GM12878 (cell line): ENCODE data around the gene ADCY10. TPM values are rescaled to one million over a fixed set of nuclear protein-coding genes. Genes with fewer than 3 reads are reported as not detected.

ENCODE experiments used
- ATF2 ChIP-seq: IDR thresholded peaks from 2 replicates; pipeline ENCODE4 v1.6.1; 2012; ENCODE audit warnings: low read length, inconsistent platforms
- BCLAF1 ChIP-seq: fragments of 450-650 bp; IDR thresholded peaks from 2 replicates; pipeline ENCODE4 v1.6.1; 2017; ENCODE audit warnings: antibody characterized with exemption, mild to moderate bottlenecking, moderate library complexity
- BMI1 ChIP-seq: fragments of 450-650 bp; IDR thresholded peaks from 2 replicates; pipeline ENCODE4 v1.6.1; 2016; ENCODE audit warnings: mild to moderate bottlenecking, moderate library complexity, borderline replicate concordance
- CEBPZ ChIP-seq: fragments of 150-350 bp; IDR thresholded peaks from 2 replicates; pipeline ENCODE4 v1.6.1; 2016; ENCODE audit warnings: low read depth, low read length
- EZH2 ChIP-seq: IDR thresholded peaks from 2 replicates; pipeline ENCODE4 v1.6.1; 2012; ENCODE audit warnings: low read depth, mild to moderate bottlenecking, control low read depth, inconsistent platforms, low read length, borderline replicate concordance; ENCODE audit not compliant: control insufficient read depth
- HDAC6 ChIP-seq: fragments of 200-600 bp; sonication (generic); IDR thresholded peaks from one replicate; pipeline ENCODE4 v1.8.0; 2017; ENCODE audit warnings: antibody characterized with exemption; ENCODE audit not compliant: unreplicated experiment
- JUNB ChIP-seq: IDR thresholded peaks from 2 replicates; pipeline ENCODE4 v1.6.1; 2016; ENCODE audit warnings: antibody characterized with exemption, mild to moderate bottlenecking
- NKRF ChIP-seq: fragments of 450-650 bp; conservative IDR thresholded peaks from 2 replicates; pipeline ENCODE4 v1.6.1; 2017; ENCODE audit warnings: mild to moderate bottlenecking, moderate library complexity
- NR2F1 ChIP-seq: fragments of 450-650 bp; conservative IDR thresholded peaks from 2 replicates; pipeline ENCODE4 v1.6.1; 2017; ENCODE audit warnings: mild to moderate bottlenecking
- PAX8 ChIP-seq: fragments of 450-650 bp; IDR thresholded peaks from 2 replicates; pipeline ENCODE4 v1.6.1; 2017; ENCODE audit warnings: mild to moderate bottlenecking, moderate library complexity
- RAD21 ChIP-seq: IDR thresholded peaks from 2 replicates; pipeline ENCODE4 v1.6.1; 2011; ENCODE audit warnings: mild to moderate bottlenecking, low read depth, low read length, moderate library complexity; ENCODE audit not compliant: insufficient read depth
- RELA ChIP-seq: fragments of 450-650 bp; IDR thresholded peaks from 2 replicates; pipeline ENCODE4 v1.8.0; 2014; ENCODE audit warnings: borderline replicate concordance; ENCODE audit not compliant: partially characterized antibody
- RUNX3 ChIP-seq: IDR thresholded peaks from 2 replicates; pipeline ENCODE4 v1.6.1; 2012; ENCODE audit warnings: low read length, inconsistent platforms
- TAF1 ChIP-seq: IDR thresholded peaks from 2 replicates; pipeline ENCODE4 v1.6.1; 2011; ENCODE audit warnings: mild to moderate bottlenecking, low read depth, low read length, borderline replicate concordance
- ZBTB33 ChIP-seq: fragments of 450-650 bp; IDR thresholded peaks from 2 replicates; pipeline ENCODE4 v1.6.1; 2017; ENCODE audit warnings: mild to moderate bottlenecking
- polyA plus RNA-seq, 11 experiments: library from polyadenylated mRNA; depleted of rRNA in 4 of 11; unstranded in 6 of 11; stranded (reverse) in 5 of 11; fragments of >200 nt; fragmentation: Nextera tagmentation in 4 of 11; fragmentation: Illumina TruSeq in 1 of 11; extraction: Ambion mirVana in 4 of 11; extraction: Trizol in 1 of 11; gene quantifications; 1 replicate in 1 of 11; 2 replicates in 10 of 11; pipeline versions ENCODE4 v1.2.1 to v1.2.3, GENCODE V29; 2011 to 2016; ENCODE audit warnings: inconsistent platforms in 2 of 11, missing spikeins in 2 of 11, low read depth in 1 of 11
- total RNA-seq, 4 experiments: library from RNA; depleted of rRNA in 3 of 4; stranded (reverse); fragments of >200 nt in 3 of 4; fragmentation: Illumina TruSeq in 1 of 4; extraction: Trizol in 1 of 4; gene quantifications; 2 replicates each; pipeline versions ENCODE4 v1.2.1 to v1.2.3, GENCODE V29; 2013 to 2021

The ADCY10 gene
- total and polyA plus RNA-seq, 10 of the 15 experiments (the other 5 are each of a cell fraction or from before 2014, with no cell fraction given): 0.13 to 0.22 TPM; not detected in 8

- TF ChIP-seq EZH2 (no peak), NR2F1 (no peak), HDAC6 (no peak), BMI1 (no peak), RAD21 (peak; percentile 84), TAF1 (no peak), ZBTB33 (no peak), JUNB (no peak), RUNX3 (peak; percentile 80), NKRF (no peak), PAX8 (no peak), BCLAF1 (no peak), ATF2 (peak; percentile 21; the same call in 1 of the 2 replicates), RELA (peak; percentile 73), CEBPZ (no peak)
Measured at GRCh38 chr1:167803358-167804207, 110.4 kb downstream of the ADCY10 start (continued).
